HEK293 (cell line): Measurements from ENCODE around the gene CFL1.

Experiments
- EGR2 ChIP-seq: fragments of 450-650 bp; formaldehyde crosslinking; IDR thresholded peaks from 2 replicates; pipeline ENCODE4 v1.5.1; 2016; ENCODE audit warnings: low read depth, missing biosample characterization, missing genetic modification characterization
- HIC1 ChIP-seq: fragments of 450-650 bp; formaldehyde crosslinking; IDR thresholded peaks from 2 replicates; pipeline ENCODE4 v1.5.1; 2016; ENCODE audit warnings: missing biosample characterization, missing genetic modification characterization
- IKZF3 ChIP-seq: fragments of 450-650 bp; IDR thresholded peaks from 2 replicates; pipeline ENCODE4 v1.5.0; 2018; ENCODE audit warnings: missing biosample characterization, mild to moderate bottlenecking, missing genetic modification characterization, moderate library complexity
- KLF1 ChIP-seq: fragments of 450-650 bp; formaldehyde crosslinking; IDR thresholded peaks from 2 replicates; pipeline ENCODE4 v1.5.1; 2016; ENCODE audit warnings: missing biosample characterization, missing genetic modification characterization
- KLF7 ChIP-seq: fragments of 450-650 bp; formaldehyde crosslinking; IDR thresholded peaks from 2 replicates; pipeline ENCODE4 v1.5.1; 2016; ENCODE audit warnings: missing biosample characterization, missing genetic modification characterization, borderline replicate concordance
- OSR2 ChIP-seq: fragments of 450-650 bp; formaldehyde crosslinking; IDR thresholded peaks from 2 replicates; pipeline ENCODE4 v1.5.1; 2016; ENCODE audit warnings: missing biosample characterization, missing genetic modification characterization
- PBX3 ChIP-seq: sonication (generic); formaldehyde crosslinking; IDR thresholded peaks from 2 replicates; pipeline ENCODE4 v1.8.1; 2022; ENCODE audit warnings: mild to moderate bottlenecking, moderate library complexity, missing genetic modification reagents
- SP3 ChIP-seq: fragments of 450-650 bp; formaldehyde crosslinking; IDR thresholded peaks from 2 replicates; pipeline ENCODE4 v1.5.1; 2016; ENCODE audit warnings: missing biosample characterization, missing genetic modification characterization
- TRIM28 ChIP-seq: IDR thresholded peaks from 2 replicates; pipeline ENCODE4 v1.6.1; 2011; ENCODE audit warnings: low read length, control low read depth, borderline replicate concordance
- ZBTB7A ChIP-seq: fragments of 450-650 bp; formaldehyde crosslinking; IDR thresholded peaks from 2 replicates; pipeline ENCODE4 v1.5.1; 2016; ENCODE audit warnings: low read depth, missing biosample characterization, missing genetic modification characterization
- ZBTB8A ChIP-seq: fragments of 450-650 bp; formaldehyde crosslinking; IDR thresholded peaks from 2 replicates; pipeline ENCODE4 v1.5.1; 2016; ENCODE audit warnings: missing biosample characterization, missing genetic modification characterization
- ZIC2 ChIP-seq: fragments of 450-650 bp; formaldehyde crosslinking; IDR thresholded peaks from 2 replicates; pipeline ENCODE4 v1.5.1; 2016; ENCODE audit warnings: missing biosample characterization, missing genetic modification characterization
- ZNF155 ChIP-seq: fragments of 450-650 bp; formaldehyde crosslinking; IDR thresholded peaks from 2 replicates; pipeline ENCODE4 v1.5.1; 2016; ENCODE audit warnings: missing biosample characterization, missing genetic modification characterization
- ZNF174 ChIP-seq: fragments of 450-650 bp; formaldehyde crosslinking; IDR thresholded peaks from 2 replicates; pipeline ENCODE4 v1.5.0; 2017; ENCODE audit warnings: missing biosample characterization, mild to moderate bottlenecking, missing genetic modification characterization
- ZNF214 ChIP-seq: fragments of 450-650 bp; formaldehyde crosslinking; IDR thresholded peaks from 2 replicates; pipeline ENCODE4 v1.5.1; 2017; ENCODE audit warnings: missing biosample characterization, mild to moderate bottlenecking, missing genetic modification characterization, borderline replicate concordance
- ZNF248 ChIP-seq: fragments of 450-650 bp; formaldehyde crosslinking; IDR thresholded peaks from 2 replicates; pipeline ENCODE4 v1.5.1; 2017; ENCODE audit warnings: missing biosample characterization, missing genetic modification characterization
- ZNF324 ChIP-seq: fragments of 450-650 bp; formaldehyde crosslinking; IDR thresholded peaks from 2 replicates; pipeline ENCODE4 v1.5.1; 2016; ENCODE audit warnings: missing biosample characterization, missing genetic modification characterization
- ZNF354C ChIP-seq: fragments of 450-650 bp; formaldehyde crosslinking; IDR thresholded peaks from 2 replicates; pipeline ENCODE4 v1.5.1; 2016; ENCODE audit warnings: missing biosample characterization, missing genetic modification characterization, low read depth, borderline replicate concordance
- ZNF37A ChIP-seq: fragments of 450-650 bp; IDR thresholded peaks from 2 replicates; pipeline ENCODE4 v1.5.1; 2018; ENCODE audit warnings: missing biosample characterization, missing genetic modification characterization
- ZNF404 ChIP-seq: fragments of 450-650 bp; formaldehyde crosslinking; IDR thresholded peaks from 2 replicates; pipeline ENCODE4 v1.5.1; 2017; ENCODE audit warnings: missing biosample characterization, missing genetic modification characterization
- ZNF488 ChIP-seq: fragments of 450-650 bp; formaldehyde crosslinking; IDR thresholded peaks from 2 replicates; pipeline ENCODE4 v1.5.1; 2016; ENCODE audit warnings: missing biosample characterization, missing genetic modification characterization
- ZNF510 ChIP-seq: fragments of 450-650 bp; formaldehyde crosslinking; IDR thresholded peaks from 2 replicates; pipeline ENCODE4 v1.5.1; 2018; ENCODE audit warnings: mild to moderate bottlenecking, missing genetic modification characterization, missing biosample characterization; ENCODE audit not compliant: insufficient replicate concordance
- ZNF561 ChIP-seq: fragments of 450-650 bp; IDR thresholded peaks from 2 replicates; pipeline ENCODE4 v1.5.1; 2018; ENCODE audit warnings: missing biosample characterization, missing genetic modification characterization, borderline replicate concordance
- ZNF621 ChIP-seq: fragments of 450-650 bp; formaldehyde crosslinking; IDR thresholded peaks from 2 replicates; pipeline ENCODE4 v1.5.1; 2017; ENCODE audit warnings: missing biosample characterization, missing genetic modification characterization
- ZNF837 ChIP-seq: fragments of 450-650 bp; formaldehyde crosslinking; IDR thresholded peaks from 2 replicates; pipeline ENCODE4 v1.5.1; 2016; ENCODE audit warnings: missing biosample characterization, missing genetic modification characterization
- TF ChIP-seq, protein P1 (sequence below): fragments of 450-650 bp; formaldehyde crosslinking; IDR thresholded peaks from 2 replicates; pipeline ENCODE4 v1.5.1; 2016; ENCODE audit warnings: missing biosample characterization, missing genetic modification characterization
- TF ChIP-seq, protein P2 (sequence below): fragments of 450-650 bp; IDR thresholded peaks from 2 replicates; pipeline ENCODE4 v1.5.1; 2018; ENCODE audit warnings: missing biosample characterization, missing genetic modification characterization
- TF ChIP-seq, protein P3 (sequence below): fragments of 450-650 bp; formaldehyde crosslinking; IDR thresholded peaks from 2 replicates; pipeline ENCODE4 v1.5.1; 2016; ENCODE audit warnings: missing biosample characterization, missing genetic modification characterization, low read depth
- TF ChIP-seq, protein P4 (sequence below): fragments of 450-650 bp; formaldehyde crosslinking; IDR thresholded peaks from 2 replicates; pipeline ENCODE4 v1.5.1; 2017; ENCODE audit warnings: missing biosample characterization, missing genetic modification characterization

CFL1 gene

DNA sequence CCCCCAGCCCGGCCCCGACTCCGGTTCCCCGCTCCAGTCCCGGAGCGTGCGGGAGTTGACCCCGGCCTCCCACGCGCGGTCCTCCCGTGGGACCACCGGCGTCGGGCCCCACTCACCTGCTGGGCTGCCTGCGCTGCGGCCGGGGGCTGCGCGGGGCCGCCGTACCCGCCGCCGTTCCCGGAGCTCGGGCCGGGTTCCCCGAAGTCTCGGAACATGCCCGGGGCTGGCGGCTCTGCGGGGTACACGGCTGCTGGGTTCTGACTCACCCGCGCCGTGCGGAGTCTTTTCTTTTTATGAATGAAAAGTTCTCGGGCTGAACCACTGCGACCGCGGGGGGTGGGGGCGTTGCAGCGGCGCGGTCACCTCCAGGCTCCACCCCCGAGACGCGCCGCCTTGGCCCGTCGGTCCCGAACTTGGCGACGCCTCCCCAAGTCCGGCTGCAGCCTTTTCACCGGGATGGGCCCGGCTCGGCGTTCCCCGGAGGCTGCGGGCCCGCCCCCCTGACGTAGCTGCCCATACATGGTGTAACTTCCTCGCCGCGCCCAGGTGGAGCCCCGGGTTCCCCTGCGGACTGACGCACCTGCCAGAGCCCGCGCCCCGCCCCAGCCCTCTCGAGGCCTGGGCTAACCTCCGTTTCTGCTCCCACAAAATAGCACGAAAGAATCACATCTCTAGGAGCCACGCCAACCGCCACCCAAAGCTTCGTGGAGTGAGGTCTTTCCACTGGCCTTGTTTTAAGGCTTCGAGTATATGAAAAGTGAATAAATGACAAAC, 42.3 kb upstream of the CFL1 start, which contains the start of gene FOSL1 (continued):
- TF ChIP-seq ZBTB8A (tag by site-specific recombination) (peak; percentile 45), KLF1 (tag by site-specific recombination) (peak; percentile 87), IKZF3 (no peak), SP3 (tag by site-specific recombination) (peak; percentile 93), PBX3 (CRISPR knock-in tag) (no peak), ZNF354C (tag by site-specific recombination) (no peak), ZNF621 (tag by site-specific recombination) (no peak), OSR2 (tag by site-specific recombination) (no peak), ZNF561 (tag by site-specific recombination) (peak; percentile 24; the same call in 1 of the 2 replicates), ZNF248 (tag by site-specific recombination) (no peak), ZNF488 (tag by site-specific recombination) (no peak), EGR2 (no peak), ZNF214 (tag by site-specific recombination) (no peak), ZNF404 (no peak), ZNF155 (tag by site-specific recombination) (no peak), ZNF510 (tag by site-specific recombination) (no peak), HIC1 (tag by site-specific recombination) (no peak), TRIM28 (no peak), ZNF324 (no peak), ZNF174 (no peak), KLF7 (peak; percentile 64; the same call in 1 of the 2 replicates), ZNF837 (tag by site-specific recombination) (no peak), ZNF37A (tag by site-specific recombination) (0 out of 2 replicates have a peak, but pooled peaks have one; percentile 8), ZBTB7A (tag by site-specific recombination) (no peak), ZIC2 (tag by site-specific recombination) (no peak)
- TF ChIP-seq, protein P1, sequence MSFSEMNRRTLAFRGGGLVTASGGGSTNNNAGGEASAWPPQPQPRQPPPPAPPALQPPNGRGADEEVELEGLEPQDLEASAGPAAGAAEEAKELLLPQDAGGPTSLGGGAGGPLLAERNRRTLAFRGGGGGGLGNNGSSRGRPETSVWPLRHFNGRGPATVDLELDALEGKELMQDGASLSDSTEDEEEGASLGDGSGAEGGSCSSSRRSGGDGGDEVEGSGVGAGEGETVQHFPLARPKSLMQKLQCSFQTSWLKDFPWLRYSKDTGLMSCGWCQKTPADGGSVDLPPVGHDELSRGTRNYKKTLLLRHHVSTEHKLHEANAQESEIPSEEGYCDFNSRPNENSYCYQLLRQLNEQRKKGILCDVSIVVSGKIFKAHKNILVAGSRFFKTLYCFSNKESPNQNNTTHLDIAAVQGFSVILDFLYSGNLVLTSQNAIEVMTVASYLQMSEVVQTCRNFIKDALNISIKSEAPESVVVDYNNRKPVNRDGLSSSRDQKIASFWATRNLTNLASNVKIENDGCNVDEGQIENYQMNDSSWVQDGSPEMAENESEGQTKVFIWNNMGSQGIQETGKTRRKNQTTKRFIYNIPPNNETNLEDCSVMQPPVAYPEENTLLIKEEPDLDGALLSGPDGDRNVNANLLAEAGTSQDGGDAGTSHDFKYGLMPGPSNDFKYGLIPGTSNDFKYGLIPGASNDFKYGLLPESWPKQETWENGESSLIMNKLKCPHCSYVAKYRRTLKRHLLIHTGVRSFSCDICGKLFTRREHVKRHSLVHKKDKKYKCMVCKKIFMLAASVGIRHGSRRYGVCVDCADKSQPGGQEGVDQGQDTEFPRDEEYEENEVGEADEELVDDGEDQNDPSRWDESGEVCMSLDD (tag by site-specific recombination), result no peak
- TF ChIP-seq, protein P2, sequence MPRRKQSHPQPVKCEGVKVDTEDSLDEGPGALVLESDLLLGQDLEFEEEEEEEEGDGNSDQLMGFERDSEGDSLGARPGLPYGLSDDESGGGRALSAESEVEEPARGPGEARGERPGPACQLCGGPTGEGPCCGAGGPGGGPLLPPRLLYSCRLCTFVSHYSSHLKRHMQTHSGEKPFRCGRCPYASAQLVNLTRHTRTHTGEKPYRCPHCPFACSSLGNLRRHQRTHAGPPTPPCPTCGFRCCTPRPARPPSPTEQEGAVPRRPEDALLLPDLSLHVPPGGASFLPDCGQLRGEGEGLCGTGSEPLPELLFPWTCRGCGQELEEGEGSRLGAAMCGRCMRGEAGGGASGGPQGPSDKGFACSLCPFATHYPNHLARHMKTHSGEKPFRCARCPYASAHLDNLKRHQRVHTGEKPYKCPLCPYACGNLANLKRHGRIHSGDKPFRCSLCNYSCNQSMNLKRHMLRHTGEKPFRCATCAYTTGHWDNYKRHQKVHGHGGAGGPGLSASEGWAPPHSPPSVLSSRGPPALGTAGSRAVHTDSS (tag by site-specific recombination), result no peak
- TF ChIP-seq, protein P3, sequence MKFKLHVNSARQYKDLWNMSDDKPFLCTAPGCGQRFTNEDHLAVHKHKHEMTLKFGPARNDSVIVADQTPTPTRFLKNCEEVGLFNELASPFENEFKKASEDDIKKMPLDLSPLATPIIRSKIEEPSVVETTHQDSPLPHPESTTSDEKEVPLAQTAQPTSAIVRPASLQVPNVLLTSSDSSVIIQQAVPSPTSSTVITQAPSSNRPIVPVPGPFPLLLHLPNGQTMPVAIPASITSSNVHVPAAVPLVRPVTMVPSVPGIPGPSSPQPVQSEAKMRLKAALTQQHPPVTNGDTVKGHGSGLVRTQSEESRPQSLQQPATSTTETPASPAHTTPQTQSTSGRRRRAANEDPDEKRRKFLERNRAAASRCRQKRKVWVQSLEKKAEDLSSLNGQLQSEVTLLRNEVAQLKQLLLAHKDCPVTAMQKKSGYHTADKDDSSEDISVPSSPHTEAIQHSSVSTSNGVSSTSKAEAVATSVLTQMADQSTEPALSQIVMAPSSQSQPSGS (tag by site-specific recombination), result no peak
- TF ChIP-seq, protein P4, sequence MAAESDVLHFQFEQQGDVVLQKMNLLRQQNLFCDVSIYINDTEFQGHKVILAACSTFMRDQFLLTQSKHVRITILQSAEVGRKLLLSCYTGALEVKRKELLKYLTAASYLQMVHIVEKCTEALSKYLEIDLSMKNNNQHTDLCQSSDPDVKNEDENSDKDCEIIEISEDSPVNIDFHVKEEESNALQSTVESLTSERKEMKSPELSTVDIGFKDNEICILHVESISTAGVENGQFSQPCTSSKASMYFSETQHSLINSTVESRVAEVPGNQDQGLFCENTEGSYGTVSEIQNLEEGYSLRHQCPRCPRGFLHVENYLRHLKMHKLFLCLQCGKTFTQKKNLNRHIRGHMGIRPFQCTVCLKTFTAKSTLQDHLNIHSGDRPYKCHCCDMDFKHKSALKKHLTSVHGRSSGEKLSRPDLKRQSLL, result no peak
